SU-DHL-6 (cell line): Measurements from ENCODE around the gene PITX2.
"Not testable (repeated sequence)": the region's sequence is repeated elsewhere in the genome, so short reads cannot be mapped to it uniquely, and the experiment has no call there.

Experiments used
- H2AFZ ChIP-seq: fragments of 200-600 bp; sonication (generic); 2 replicates; pipeline ENCODE4 v1.6.1; 2014; ENCODE audit warnings: low read depth, mild to moderate bottlenecking, moderate library complexity, mixed read lengths, antibody characterized with exemption, low read length; ENCODE audit not compliant: severe bottlenecking
- H3F3A ChIP-seq: fragments of 200-600 bp; shearing (Covaris generic); 2 replicates; pipeline ENCODE4 v1.6.0; 2016; ENCODE audit warnings: antibody characterized with exemption, mild to moderate bottlenecking; ENCODE audit not compliant: insufficient read depth
- H3K27ac ChIP-seq: fragments of 200-600 bp; sonication (generic); 2 replicates; pipeline ENCODE4 v1.5.1; 2016; ENCODE audit warnings: low read depth, mild to moderate bottlenecking, low read length, moderate library complexity, mixed read lengths
- H3K27me3 ChIP-seq: fragments of 200-600 bp; sonication (generic), shearing (Covaris generic); 2 replicates; pipeline ENCODE4 v1.6.0; 2014; ENCODE audit warnings: mild to moderate bottlenecking, low read length
- H3K36me3 ChIP-seq: fragments of 200-600 bp; sonication (generic); 2 replicates; pipeline ENCODE4 v1.6.1; 2014; ENCODE audit warnings: mild to moderate bottlenecking, low read length, mixed read lengths
- H3K4me2 ChIP-seq: fragments of 300-600, 200-600 bp; shearing (Covaris generic), sonication (generic); 2 replicates; pipeline ENCODE4 v1.6.0; 2014; ENCODE audit warnings: low read length, low read depth, mild to moderate bottlenecking; ENCODE audit not compliant: poor library complexity, severe bottlenecking
- H3K4me3 ChIP-seq: fragments of 200-600 bp; sonication (generic); 2 replicates; pipeline ENCODE4 v1.5.1; 2014; ENCODE audit warnings: antibody characterized with exemption, low read length, mild to moderate bottlenecking, mixed read lengths; ENCODE audit not compliant: insufficient read depth, poor library complexity, severe bottlenecking
- H3K79me2 ChIP-seq: fragments of 200-600 bp; sonication (generic); 2 replicates; pipeline ENCODE4 v1.6.1; 2014; ENCODE audit warnings: mild to moderate bottlenecking, low read length, moderate library complexity; ENCODE audit not compliant: insufficient read depth
- H3K9ac ChIP-seq: fragments of 200-600 bp; sonication (generic); 2 replicates; pipeline ENCODE4 v1.7.0; 2014; ENCODE audit warnings: mild to moderate bottlenecking, low read length
- H3K9me2 ChIP-seq: fragments of 200-600 bp; sonication (generic); replicated peaks from 2 replicates; pipeline ENCODE4 v1.6.1; 2014; ENCODE audit warnings: low read length; ENCODE audit not compliant: insufficient read depth
- H3K9me3 ChIP-seq: fragments of 200-600 bp; sonication (generic); 2 replicates; pipeline ENCODE4 v1.6.1; 2014; ENCODE audit warnings: low read length, mixed read lengths; ENCODE audit not compliant: insufficient read depth
- H4K20me1 ChIP-seq: fragments of 200-600 bp; sonication (generic); 2 replicates; pipeline ENCODE4 v1.6.1; 2014; ENCODE audit warnings: low read depth, mild to moderate bottlenecking, antibody characterized with exemption, low read length, moderate library complexity, mixed read lengths
- EZH2phosphoT487 ChIP-seq: fragments of 200-600 bp; sonication (generic), shearing (Covaris generic); conservative IDR thresholded peaks from 2 replicates; pipeline ENCODE4 v1.6.1; 2018; ENCODE audit warnings: mild to moderate bottlenecking, antibody characterized with exemption, low read length, moderate library complexity, mixed read lengths
- TF ChIP-seq, protein P1 (sequence below): fragments of 200-600 bp; sonication (generic); IDR thresholded peaks from one replicate; pipeline ENCODE4 v1.5.1; 2017; ENCODE audit warnings: antibody characterized with exemption, mild to moderate bottlenecking, low read length, moderate library complexity; ENCODE audit not compliant: insufficient read depth, poor library complexity, severe bottlenecking

Gene PITX2

GRCh38 chr4:110589297-110589696 lies 33.6 kb downstream of the PITX2 start:
- no peak overlapping the region for H2AFZ ChIP-seq
- H3K79me2 ChIP-seq = no peaks in the 10 kb centered on the region
- H3K9ac ChIP-seq = no peak overlapping the region
- H3F3A ChIP-seq = no peaks in the 10 kb centered on the region
- no peak overlapping the region for H3K27ac ChIP-seq
- no peaks in the 10 kb centered on the region for H3K27me3 ChIP-seq
- no peaks in the 10 kb centered on the region for H3K36me3 ChIP-seq
- TF ChIP-seq EZH2phosphoT487 = no peak
- TF ChIP-seq, protein P1, sequence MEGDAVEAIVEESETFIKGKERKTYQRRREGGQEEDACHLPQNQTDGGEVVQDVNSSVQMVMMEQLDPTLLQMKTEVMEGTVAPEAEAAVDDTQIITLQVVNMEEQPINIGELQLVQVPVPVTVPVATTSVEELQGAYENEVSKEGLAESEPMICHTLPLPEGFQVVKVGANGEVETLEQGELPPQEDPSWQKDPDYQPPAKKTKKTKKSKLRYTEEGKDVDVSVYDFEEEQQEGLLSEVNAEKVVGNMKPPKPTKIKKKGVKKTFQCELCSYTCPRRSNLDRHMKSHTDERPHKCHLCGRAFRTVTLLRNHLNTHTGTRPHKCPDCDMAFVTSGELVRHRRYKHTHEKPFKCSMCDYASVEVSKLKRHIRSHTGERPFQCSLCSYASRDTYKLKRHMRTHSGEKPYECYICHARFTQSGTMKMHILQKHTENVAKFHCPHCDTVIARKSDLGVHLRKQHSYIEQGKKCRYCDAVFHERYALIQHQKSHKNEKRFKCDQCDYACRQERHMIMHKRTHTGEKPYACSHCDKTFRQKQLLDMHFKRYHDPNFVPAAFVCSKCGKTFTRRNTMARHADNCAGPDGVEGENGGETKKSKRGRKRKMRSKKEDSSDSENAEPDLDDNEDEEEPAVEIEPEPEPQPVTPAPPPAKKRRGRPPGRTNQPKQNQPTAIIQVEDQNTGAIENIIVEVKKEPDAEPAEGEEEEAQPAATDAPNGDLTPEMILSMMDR = no peak
- no peaks in the 10 kb centered on the region for H3K9me2 ChIP-seq
- no peaks in the 10 kb centered on the region for H3K9me3 ChIP-seq
- H3K4me2 ChIP-seq = no peak overlapping the region
- no peaks in the 10 kb centered on the region for H4K20me1 ChIP-seq
- H3K4me3 ChIP-seq = no peak overlapping the region

GRCh38 chr4:110587666-110588285 lies 35.1 kb downstream of the PITX2 start:
- Histone ChIP-seq H3K4me2 (no peak overlapping the region), H3K27ac (no peak overlapping the region), H3K9me3 (no peaks in the 10 kb centered on the region), H3K4me3 (no peak overlapping the region), H3K9ac (no peak overlapping the region), H3F3A (no peaks in the 10 kb centered on the region), H2AFZ (no peak overlapping the region), H3K79me2 (no peaks in the 10 kb centered on the region), H3K27me3 (no peaks in the 10 kb centered on the region), H3K9me2 (no peaks in the 10 kb centered on the region), H4K20me1 (no peaks in the 10 kb centered on the region), H3K36me3 (no peaks in the 10 kb centered on the region)
- TF ChIP-seq EZH2phosphoT487 = no peak
- TF ChIP-seq, protein P1 = no peak

DNA sequence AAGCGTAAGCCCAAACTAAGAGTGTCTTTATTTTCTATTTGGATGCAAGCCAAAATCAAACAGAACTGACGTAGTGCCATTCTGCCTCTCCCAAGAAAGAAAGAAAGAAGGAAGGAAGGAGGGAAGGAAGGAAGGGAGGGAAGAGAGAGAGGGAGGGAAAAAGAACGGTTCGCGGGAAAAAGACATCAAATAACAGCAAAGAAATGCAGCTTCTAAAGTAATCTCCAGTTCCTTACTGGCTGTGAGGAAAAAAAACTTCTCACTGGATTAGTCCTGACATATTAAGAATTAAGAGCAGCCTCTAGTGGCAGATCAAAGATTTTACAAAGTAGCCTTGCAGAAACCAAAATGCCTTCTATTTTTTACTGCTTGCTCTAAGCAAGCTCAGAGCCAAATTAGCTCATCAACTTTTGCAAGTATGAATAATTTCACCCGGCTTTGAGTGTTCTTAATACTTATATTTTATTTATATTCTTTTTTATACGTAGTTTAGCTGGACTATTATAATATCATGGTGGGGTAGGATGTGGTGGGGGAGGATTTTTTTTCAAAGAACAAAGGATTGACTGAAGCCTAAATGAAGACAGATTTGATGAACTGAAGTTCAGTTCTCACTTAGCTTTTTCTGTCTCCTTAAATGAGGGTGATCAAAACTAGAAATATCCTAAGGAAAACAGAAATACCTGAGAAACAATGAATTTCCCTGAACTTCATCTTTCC lies 36.6 kb downstream of the PITX2 start:
- Histone ChIP-seq H2AFZ (no peak overlapping the region), H3K79me2 (no peaks in the 10 kb centered on the region), H3K36me3 (no peaks in the 10 kb centered on the region), H3K4me3 (no peak overlapping the region), H3K4me2 (no peak overlapping the region), H3F3A (no peaks in the 10 kb centered on the region), H4K20me1 (no peaks in the 10 kb centered on the region), H3K27ac (no peak overlapping the region), H3K27me3 (no peaks in the 10 kb centered on the region), H3K9ac (no peak overlapping the region), H3K9me3 (no peaks in the 10 kb centered on the region), H3K9me2 (no peaks in the 10 kb centered on the region)
- TF ChIP-seq, protein P1 = no peak
- TF ChIP-seq EZH2phosphoT487 = no peak

- not testable (repeated sequence) for H3K9ac ChIP-seq, H3K4me3 ChIP-seq, H3K27me3 ChIP-seq, H3K36me3 ChIP-seq, H3K9me2 ChIP-seq, H3K4me2 ChIP-seq, H3K9me3 ChIP-seq, H3K79me2 ChIP-seq, H4K20me1 ChIP-seq, H2AFZ ChIP-seq, H3F3A ChIP-seq, H3K27ac ChIP-seq
These were observed 46.2 kb downstream of the PITX2 start for GRCh38 chr4:110576696-110577095.
